B cell (primary cell): ENCODE results near the gene CCBE1. TPM values are rescaled to one million over a fixed set of nuclear protein-coding genes. Genes with fewer than 3 reads are reported as not detected.

Source experiments
- ATAC-seq: fragments of 200-7000 bp; cut with Tn5 transposase; one replicate; pipeline ENCODE4 v1.10.0; 2021; ENCODE audit warnings: low read depth, mild to moderate bottlenecking, moderate number of reproducible peaks, moderate library complexity
- CTCF ChIA-PET: fragments of 350-600 bp; sonication (Branson Sonifier 250); formaldehyde crosslinking; loops from one replicate; lab custom pipeline; 2021; ENCODE audit warnings: antibody characterized with exemption, inconsistent platforms; lab: Charles Lee
- POLR2A ChIA-PET: fragments of 350-600 bp; sonication (Branson Sonifier 250); formaldehyde crosslinking; loops from one replicate; lab custom pipeline; 2021; ENCODE audit warnings: antibody characterized with exemption; lab: Charles Lee
- DNase-seq: peaks from one replicate; pipeline ENCODE4 v3.0.0; 2013
- H2AFZ ChIP-seq: 2 replicates; pipeline ENCODE4 v1.6.1; 2012; ENCODE audit warnings: mild to moderate bottlenecking, low read depth, low read length; ENCODE audit not compliant: insufficient read depth, poor library complexity, severe bottlenecking
- H3K27ac ChIP-seq, 2 donors: 1 replicate in 1 of 2; 2 replicates in 1 of 2; pipeline ENCODE4 v1.5.1; 2012 to 2013; ENCODE audit warnings: low read length in 2 of 2, mild to moderate bottlenecking in 2 of 2, moderate library complexity in 1 of 2
- H3K27me3 ChIP-seq, 4 experiments: fragments of 200-600 bp in 1 of 4; sonication (generic) in 1 of 4; replicated peaks in 1 of 4; 1 replicate in 2 of 4; 2 replicates in 2 of 4; pipeline versions ENCODE4 v1.6.1 to v1.7.0; 2013 to 2016; ENCODE audit warnings: low read length in 3 of 4, mild to moderate bottlenecking in 2 of 4, mixed read lengths in 1 of 4, moderate library complexity in 1 of 4; ENCODE audit not compliant: insufficient read depth in 4 of 4, control insufficient read depth in 3 of 4; ENCODE audit errors: control extremely low read depth in 1 of 4
- H3K36me3 ChIP-seq, 2 experiments: replicated peaks in 1 of 2; 1 replicate in 1 of 2; 2 replicates in 1 of 2; pipeline versions ENCODE4 v1.6.1 to v1.7.1; 2013; ENCODE audit warnings: low read length in 1 of 2; ENCODE audit not compliant: insufficient read depth in 2 of 2, control insufficient read depth in 1 of 2; ENCODE audit errors: control extremely low read depth in 1 of 2, extremely low read depth in 1 of 2
- H3K4me1 ChIP-seq, 2 donors: fragments of 200-600 bp in 1 of 2; sonication (generic) in 1 of 2; 1 replicate in 1 of 2; 2 replicates in 1 of 2; pipeline versions ENCODE4 v1.5.1 to v1.6.1; 2013 to 2017; ENCODE audit warnings: low read length in 2 of 2; ENCODE audit not compliant: control insufficient read depth in 2 of 2, insufficient read depth in 2 of 2
- H3K4me2 ChIP-seq: replicated peaks from 2 replicates; pipeline ENCODE3; 2012; ENCODE audit warnings: mild to moderate bottlenecking, low read depth, low read length; ENCODE audit not compliant: poor library complexity, severe bottlenecking
- H3K4me3 ChIP-seq, 5 experiments: fragments of 200-600 bp in 1 of 5; sonication (generic) in 1 of 5; 1 replicate in 3 of 5; 2 replicates in 2 of 5; pipeline versions ENCODE4 v1.5.1 to v1.7.0; 2011 to 2016; ENCODE audit warnings: low read length in 4 of 5, mild to moderate bottlenecking in 4 of 5, low read depth in 2 of 5, control low read depth in 1 of 5, moderate library complexity in 1 of 5; ENCODE audit not compliant: insufficient read depth in 1 of 5; ENCODE audit errors: control extremely low read depth in 1 of 5, extremely low read depth in 1 of 5
- H3K79me2 ChIP-seq: fragments of 200-600 bp; sonication (generic); one replicate; pipeline ENCODE4 v1.6.0; 2016; ENCODE audit warnings: low read length; ENCODE audit not compliant: control insufficient read depth, insufficient read depth
- H3K9ac ChIP-seq: fragments of 200-600 bp; sonication (generic); 2 replicates; pipeline ENCODE4 v1.6.1; 2017; ENCODE audit warnings: mild to moderate bottlenecking, low read length, moderate library complexity
- H3K9me3 ChIP-seq, 3 donors: one replicate each; pipeline versions ENCODE4 v1.6.1 to v1.7.1; 2013; ENCODE audit warnings: low read length in 2 of 3; ENCODE audit not compliant: control insufficient read depth in 2 of 3, insufficient read depth in 1 of 3; ENCODE audit errors: control extremely low read depth in 1 of 3
- H4K20me1 ChIP-seq: 2 replicates; pipeline ENCODE4 v1.6.0; 2012; ENCODE audit warnings: mild to moderate bottlenecking, low read length; ENCODE audit not compliant: insufficient read depth, control insufficient read depth, poor library complexity, severe bottlenecking
- H3K27ac Mint-ChIP-seq: one replicate; pipeline ENCODE4 v1.8.0; 2021; ENCODE audit warnings: mixed read lengths
- H3K27me3 Mint-ChIP-seq: one replicate; pipeline ENCODE4 v1.8.0; 2021; ENCODE audit warnings: mixed read lengths
- H3K4me1 Mint-ChIP-seq: one replicate; pipeline ENCODE4 v1.8.0; 2021; ENCODE audit warnings: mixed read lengths
- H3K4me3 Mint-ChIP-seq: one replicate; pipeline ENCODE4 v1.8.0; 2021; ENCODE audit warnings: mixed read lengths
- H3K9me3 Mint-ChIP-seq: one replicate; pipeline ENCODE4 v1.8.0; 2022; ENCODE audit warnings: mixed read lengths; ENCODE audit not compliant: insufficient read depth
- CTCF ChIP-seq: fragments of 200-600 bp; IDR thresholded peaks from one replicate; pipeline ENCODE4 v1.8.0; 2022; ENCODE audit warnings: antibody characterized with exemption, mild to moderate bottlenecking
- EZH2 ChIP-seq: IDR thresholded peaks from 2 replicates; pipeline ENCODE4 v1.6.1; 2012; ENCODE audit warnings: borderline replicate concordance, low read depth, mild to moderate bottlenecking, moderate library complexity, low read length; ENCODE audit not compliant: insufficient read depth, poor library complexity, severe bottlenecking
- WGBS: methylation state at CpG from one replicate; pipeline ENCODE4 v1.1.5; 2013; ENCODE audit warnings: missing lambda C conversion rate; ENCODE audit not compliant: insufficient coverage; 5-methylcytosine and 5-hydroxymethylcytosine counted together
- intact Hi-C: fragments of 100-400 bp; cut with micrococcal nuclease; formaldehyde crosslinking; loops from one replicate; pipeline ENCODE4 v1.10.0; 2022
- polyA plus RNA-seq: library from polyadenylated mRNA; depleted of rRNA; stranded (reverse); fragments of >200 nt; gene quantifications from 2 replicates; pipeline ENCODE4 v1.2.3, GENCODE V29; 2012
- total RNA-seq, 2 donors: library from RNA; stranded (reverse); fragments of 120-200 nt in 1 of 2; gene quantifications; 1 replicate in 1 of 2; 2 replicates in 1 of 2; pipeline versions ENCODE4 v1.2.3 to v1.2.4, GENCODE V29; 2013 to 2022

The CCBE1 gene
- total and polyA plus RNA-seq, 2 donors (not counting 1 experiment from before 2014, with no cell fraction given), result not detected

DNA sequence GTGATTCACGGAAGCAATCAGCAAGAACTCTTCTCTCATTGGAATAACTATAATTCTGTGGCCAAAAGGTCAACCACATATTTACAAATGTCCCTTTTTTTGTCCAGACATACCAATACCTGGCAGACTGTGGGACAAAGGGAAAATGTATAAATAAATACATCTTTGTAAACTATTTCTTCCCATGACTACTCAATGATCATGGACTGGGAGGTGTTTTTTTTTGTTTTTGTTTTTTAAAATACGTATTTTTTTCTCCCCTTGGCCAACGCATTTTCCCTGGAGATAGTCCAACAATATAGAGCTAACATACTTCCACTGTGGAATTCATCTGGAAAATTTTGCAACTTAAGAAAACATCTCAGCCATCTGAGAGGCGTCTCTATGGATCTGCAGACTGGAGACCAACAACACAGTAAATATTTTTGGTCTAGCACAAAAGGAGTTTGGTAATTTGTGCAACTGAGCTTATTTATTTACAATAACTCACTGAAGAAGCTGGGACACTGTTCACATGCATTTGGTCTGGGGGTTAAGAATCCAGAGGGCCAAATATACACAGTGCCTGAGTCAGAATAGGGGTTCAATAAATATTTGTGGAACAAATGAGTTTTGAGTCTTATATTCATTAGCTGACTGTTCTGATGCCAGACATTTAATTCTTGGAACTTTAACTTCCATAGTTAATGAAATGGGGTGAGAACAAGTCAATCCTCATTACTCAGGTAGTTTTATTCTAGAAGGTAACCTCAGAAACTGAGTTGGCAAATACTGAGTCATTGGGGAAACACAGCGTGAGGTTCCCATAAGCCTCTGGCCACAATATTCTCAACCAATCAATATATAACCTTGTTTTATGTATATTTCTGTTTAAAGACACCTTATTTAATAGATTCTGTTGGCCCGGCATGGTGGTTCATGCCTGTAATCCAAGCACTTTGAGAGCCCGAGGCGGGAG lies 36.2 kb downstream of the CCBE1 start:
- no peaks in the 10 kb centered on the region for H3K4me1 Mint-ChIP-seq
- CTCF ChIA-PET, result no interaction called here
- no peak overlapping the region for H3K27ac Mint-ChIP-seq
- Histone ChIP-seq H3K27me3 (peaks cover 0 to 3% (median 0%) of the 10 kb centered on the region in 4 experiments), H3K9me3 (no peaks in the 10 kb centered on the region), H3K36me3 (no peaks in the 10 kb centered on the region), H4K20me1 (no peaks in the 10 kb centered on the region), H3K27ac (no peak overlapping the region), H3K4me2 (no peak overlapping the region), H3K4me3 (no peak overlapping the region), H3K79me2 (no peaks in the 10 kb centered on the region), H2AFZ (no peak overlapping the region), H3K9ac (no peak overlapping the region), H3K4me1 (no peaks in the 10 kb centered on the region)
- peaks cover 14% of the 10 kb centered on the region for H3K27me3 Mint-ChIP-seq
- WGBS, result 85% methylated on average over 2 of the region's 8 CpGs
- DNase-seq (no peak), ATAC-seq (no peak)
- intact Hi-C loops, result no loop called here
- no peaks in the 10 kb centered on the region for H3K9me3 Mint-ChIP-seq
- no peak overlapping the region for H3K4me3 Mint-ChIP-seq
- POLR2A ChIA-PET, result no interaction called here
- TF ChIP-seq EZH2 (no peak), CTCF (no peak)

- H3K9ac ChIP-seq, result no peak overlapping the region
- TF ChIP-seq EZH2, result no peak
- no peak for TF ChIP-seq CTCF
- peaks cover 0 to 3% (median 0%) of the 10 kb centered on the region in 4 experiments for H3K27me3 ChIP-seq
- no peaks in the 10 kb centered on the region for H3K9me3 Mint-ChIP-seq
- H3K4me1 Mint-ChIP-seq, result no peaks in the 10 kb centered on the region
- ChIA-PET POLR2A (no interaction called here), CTCF (no interaction called here)
- H3K4me3 Mint-ChIP-seq, result no peak overlapping the region
- no peaks in the 10 kb centered on the region for H3K4me1 ChIP-seq
- no peaks in the 10 kb centered on the region for H3K36me3 ChIP-seq
- H3K9me3 ChIP-seq, result no peaks in the 10 kb centered on the region
- H3K79me2 ChIP-seq, result no peaks in the 10 kb centered on the region
- H3K27me3 Mint-ChIP-seq, result peaks cover 11% of the 10 kb centered on the region
- no peaks in the 10 kb centered on the region for H4K20me1 ChIP-seq
- no CpG with 5 or more reads among the region's 4 CpGs for WGBS
- H3K27ac Mint-ChIP-seq, result no peak overlapping the region
- H3K27ac ChIP-seq, result no peak overlapping the region
- no peak overlapping the region for H3K4me3 ChIP-seq
- ATAC-seq, result no peak
- H3K4me2 ChIP-seq, result no peak overlapping the region
- intact Hi-C loops, result no loop called here
- no peak for DNase-seq
- no peak overlapping the region for H2AFZ ChIP-seq
Measured at GRCh38 chr18:59660366-59660765, 36.9 kb downstream of the CCBE1 start.
